Right lobe of liver (tissue), 6 donors: ENCODE results near the gene WDPCP. TPM values are rescaled to one million over a fixed set of nuclear protein-coding genes. Genes with fewer than 3 reads are reported as not detected.

Source experiments
- ATAC-seq, 4 donors: fragments of 200-7000 bp; cut with Tn5 transposase; one replicate each; pipeline ENCODE4 v1.9.1; 2020; ENCODE audit warnings: mild to moderate bottlenecking in 4 of 4, moderate library complexity in 4 of 4
- DNase-seq, 3 donors: peaks; one replicate each; pipeline ENCODE4 v3.0.0-alpha.2; 2020
- H3K27ac ChIP-seq, 3 donors: fragments of 200-600 bp; one replicate each; pipeline ENCODE4 v1.8.0; 2022
- H3K27me3 ChIP-seq, 2 donors: fragments of 200-600 bp; one replicate each; pipeline ENCODE4 v1.8.0; 2022
- H3K36me3 ChIP-seq, 4 donors: fragments of 200-600 bp; sonication (generic) in 1 of 4; one replicate each; pipeline versions ENCODE4 v1.5.1 to v1.8.0; 2017 to 2022; ENCODE audit warnings: control low read depth in 1 of 4
- H3K4me1 ChIP-seq, 4 donors: fragments of 200-600 bp; sonication (generic) in 1 of 4; one replicate each; pipeline versions ENCODE4 v1.5.1 to v1.8.0; 2017 to 2022; ENCODE audit warnings: control low read depth in 1 of 4
- H3K4me3 ChIP-seq, 3 donors: fragments of 200-600 bp; one replicate each; pipeline ENCODE4 v1.8.0; 2022
- H3K9me3 ChIP-seq, 4 donors: fragments of 200-600 bp; sonication (generic) in 1 of 4; one replicate each; pipeline versions ENCODE4 v1.5.1 to v1.8.0; 2017 to 2022; ENCODE audit warnings: control low read depth in 1 of 4
- POLR2A ChIP-seq: fragments of 450-650 bp; IDR thresholded peaks from one replicate; pipeline ENCODE4 v1.6.1; 2017; ENCODE audit warnings: antibody characterized with exemption, mild to moderate bottlenecking
- WGBS: methylation state at CpG from one replicate; pipeline ENCODE4 v1.1.6; 2018; ENCODE audit warnings: low coverage, low lambda C conversion rate; ENCODE audit not compliant: insufficient coverage; ENCODE audit errors: missing lambda C conversion rate; 5-methylcytosine and 5-hydroxymethylcytosine counted together
- intact Hi-C, 2 donors: fragments of 100-400 bp; cut with DNase I; formaldehyde crosslinking; loops; one replicate each; pipeline versions ENCODE4 v1.11.2 to v1.14.1; 2022
- total RNA-seq, 6 experiments: library from RNA; depleted of rRNA in 2 of 6; stranded (reverse); fragments of >200 nt in 2 of 6; fragmentation: NEBNext Ultra II Directional in 3 of 6; extraction: Animal tissue kit (Norgen Biotek cat#: 25700) in 3 of 6; gene quantifications; one replicate each; pipeline versions ENCODE4 v1.1.0 to v1.2.4, GENCODE V29; 2016 to 2023
- TF ChIP-seq, protein P1 (sequence below), 4 donors: fragments of 200-600 bp in 3 of 4; fragments of 450-650 bp in 1 of 4; IDR thresholded peaks; one replicate each; pipeline versions ENCODE4 v1.5.1 to v1.8.0; 2016 to 2022; ENCODE audit warnings: antibody characterized with exemption in 4 of 4, mild to moderate bottlenecking in 2 of 4
- donor health status: DM: no; HTN: yes; CAD: no.
- donor health status: DM: no; HTN: no; CAD: no.
- donor health status: DM: no; HTN: no; CAD: no.
- donor health status: DM: no; HTN: yes; CAD: no.
- donor health status: DM: no; HTN: yes; CAD: no.

The WDPCP gene
- total RNA-seq, 6 experiments from 2014 or later: 2.7 to 4.4 (median 3.0) TPM

DNA sequence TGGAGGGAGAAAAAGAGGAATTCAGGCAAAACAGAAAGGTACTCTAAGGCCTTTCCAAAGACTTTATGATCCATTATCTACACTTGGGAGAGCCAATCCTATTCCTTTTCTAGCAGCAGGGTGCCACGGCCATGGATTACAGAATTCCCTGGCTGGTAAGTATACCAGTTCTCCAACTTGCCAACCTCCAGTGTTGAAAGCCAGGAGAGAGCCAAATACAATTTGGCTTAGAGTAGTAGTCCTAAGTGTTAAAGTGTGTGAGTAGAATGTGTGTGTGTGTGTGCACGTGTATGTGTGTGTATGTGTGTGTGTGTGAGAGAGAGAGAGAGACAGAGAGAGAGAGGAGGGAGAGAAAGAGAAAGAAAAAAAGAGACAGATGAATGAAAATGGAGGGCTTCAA, 43.3 kb downstream of the WDPCP start:
- no peak for DNase-seq
- no peaks in the 10 kb centered on the region for H3K9me3 ChIP-seq
- H3K27me3 ChIP-seq: no peaks in the 10 kb centered on the region
- ATAC-seq: no peak
- TF ChIP-seq, protein P1, sequence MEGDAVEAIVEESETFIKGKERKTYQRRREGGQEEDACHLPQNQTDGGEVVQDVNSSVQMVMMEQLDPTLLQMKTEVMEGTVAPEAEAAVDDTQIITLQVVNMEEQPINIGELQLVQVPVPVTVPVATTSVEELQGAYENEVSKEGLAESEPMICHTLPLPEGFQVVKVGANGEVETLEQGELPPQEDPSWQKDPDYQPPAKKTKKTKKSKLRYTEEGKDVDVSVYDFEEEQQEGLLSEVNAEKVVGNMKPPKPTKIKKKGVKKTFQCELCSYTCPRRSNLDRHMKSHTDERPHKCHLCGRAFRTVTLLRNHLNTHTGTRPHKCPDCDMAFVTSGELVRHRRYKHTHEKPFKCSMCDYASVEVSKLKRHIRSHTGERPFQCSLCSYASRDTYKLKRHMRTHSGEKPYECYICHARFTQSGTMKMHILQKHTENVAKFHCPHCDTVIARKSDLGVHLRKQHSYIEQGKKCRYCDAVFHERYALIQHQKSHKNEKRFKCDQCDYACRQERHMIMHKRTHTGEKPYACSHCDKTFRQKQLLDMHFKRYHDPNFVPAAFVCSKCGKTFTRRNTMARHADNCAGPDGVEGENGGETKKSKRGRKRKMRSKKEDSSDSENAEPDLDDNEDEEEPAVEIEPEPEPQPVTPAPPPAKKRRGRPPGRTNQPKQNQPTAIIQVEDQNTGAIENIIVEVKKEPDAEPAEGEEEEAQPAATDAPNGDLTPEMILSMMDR (IDR thresholded peaks at IDR 0.05): no peak
- TF ChIP-seq POLR2A: no peak
- no peak overlapping the region for H3K27ac ChIP-seq
- H3K4me3 ChIP-seq: no peak overlapping the region
- WGBS: 100% methylated on average over 2 of the region's 2 CpGs
- intact Hi-C loops: no loop called here
- H3K4me1 ChIP-seq: no peaks in the 10 kb centered on the region
- H3K36me3 ChIP-seq: no peaks in the 10 kb centered on the region

- no peaks in the 10 kb centered on the region for H3K36me3 ChIP-seq
- ATAC-seq (peak in 1 of 4 donors; percentile 29), DNase-seq (no peak)
- H3K4me1 ChIP-seq: no peaks in the 10 kb centered on the region
- no peaks in the 10 kb centered on the region for H3K9me3 ChIP-seq
- H3K4me3 ChIP-seq: no peak overlapping the region
- TF ChIP-seq, protein P1 (IDR thresholded peaks at IDR 0.05): peak in 3 of 4 donors; percentile 44 to 50 (median 47)
- no peak for TF ChIP-seq POLR2A
- intact Hi-C loops: no loop called here
- WGBS: 92% methylated on average over 1 of the region's 1 CpG
- H3K27ac ChIP-seq: no peak overlapping the region
- H3K27me3 ChIP-seq: no peaks in the 10 kb centered on the region
Measured at GRCh38 chr2:63544017-63544627, 44.2 kb downstream of the WDPCP start.

DNA sequence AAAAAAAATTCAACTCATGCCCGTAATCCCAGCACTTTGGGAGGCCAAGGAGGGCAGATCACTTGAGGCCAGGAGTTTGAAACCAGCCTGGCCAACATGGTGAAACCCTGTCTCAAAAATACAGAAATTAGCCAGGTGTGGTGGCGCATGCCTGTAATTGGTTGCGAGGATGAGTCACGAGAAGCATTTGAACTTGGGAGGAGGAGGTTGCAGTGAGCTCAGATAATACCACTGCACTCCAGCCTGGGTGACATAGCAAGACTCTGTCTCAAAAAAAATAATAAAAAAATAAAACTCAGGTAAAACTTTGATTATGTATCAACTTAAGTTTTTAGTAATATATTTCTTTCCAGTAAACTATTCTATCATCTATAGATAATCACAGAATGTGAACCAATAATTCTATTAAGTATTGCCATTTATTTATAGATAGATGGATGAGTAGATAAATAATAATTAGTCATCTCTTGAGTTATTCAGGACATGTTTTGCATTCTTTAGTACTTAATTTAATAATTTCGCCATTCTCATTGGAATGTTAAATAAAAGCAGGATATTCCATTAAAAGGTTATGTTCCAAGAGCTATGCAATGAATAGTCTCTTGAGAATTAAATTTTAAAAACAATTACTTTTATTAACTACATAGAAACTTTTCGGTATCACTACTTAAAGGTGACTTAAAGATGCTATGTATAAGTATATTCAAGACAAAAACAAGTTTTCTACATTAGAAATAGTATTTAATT, 48.7 kb downstream of the WDPCP start:
- Histone ChIP-seq H3K9me3 (no peaks in the 10 kb centered on the region), H3K4me1 (no peaks in the 10 kb centered on the region), H3K27ac (no peak overlapping the region), H3K36me3 (no peaks in the 10 kb centered on the region), H3K27me3 (no peaks in the 10 kb centered on the region), H3K4me3 (no peak overlapping the region)
- DNase-seq (no peak), ATAC-seq (no peak)
- 87% methylated on average over 4 of the region's 6 CpGs for WGBS
- no peak for TF ChIP-seq POLR2A
- TF ChIP-seq, protein P1 (IDR thresholded peaks at IDR 0.05): no peak
- intact Hi-C loops: no loop called here

- H3K27ac ChIP-seq: no peak overlapping the region
- ATAC-seq (no peak), DNase-seq (no peak)
- H3K4me1 ChIP-seq: no peaks in the 10 kb centered on the region
- TF ChIP-seq, protein P1 (IDR thresholded peaks at IDR 0.05): no peak
- no peak for TF ChIP-seq POLR2A
- intact Hi-C loops: no loop called here
- H3K4me3 ChIP-seq: no peak overlapping the region
- no peaks in the 10 kb centered on the region for H3K9me3 ChIP-seq
- H3K36me3 ChIP-seq: no peaks in the 10 kb centered on the region
- H3K27me3 ChIP-seq: no peaks in the 10 kb centered on the region
Measured at GRCh38 chr2:63538390-63538789, 49.9 kb downstream of the WDPCP start.
